CD4-positive, alpha-beta T cell (primary cell): Measurements from ENCODE around the gene EXOSC10. TPM values are rescaled to one million over a fixed set of nuclear protein-coding genes. Genes with fewer than 3 reads are reported as not detected.

Source experiments
- ATAC-seq: fragments of 200-7000 bp; cut with Tn5 transposase; one replicate; pipeline ENCODE4 v1.10.0; 2022; ENCODE audit warnings: mild to moderate bottlenecking; ENCODE audit not compliant: poor library complexity
- CTCF ChIA-PET: fragments of 350-600 bp; sonication (Branson Sonifier 250); formaldehyde crosslinking; loops from one replicate; lab custom pipeline; 2021; ENCODE audit warnings: antibody characterized with exemption, inconsistent platforms; lab: Charles Lee
- POLR2A ChIA-PET: fragments of 350-600 bp; sonication (Branson Sonifier 250); formaldehyde crosslinking; loops from one replicate; lab custom pipeline; 2021; ENCODE audit warnings: antibody characterized with exemption, inconsistent platforms; lab: Charles Lee
- DNase-seq, 14 experiments: peaks; one replicate each; pipeline ENCODE4 v3.0.0-alpha.2; 2013 to 2020; ENCODE audit warnings: mixed read lengths in 2 of 14
- H3K27ac ChIP-seq, 2 donors: one replicate each; pipeline versions ENCODE4 v1.5.1 to v1.7.0; 2013; ENCODE audit warnings: low read length in 2 of 2, low read depth in 1 of 2, mild to moderate bottlenecking in 1 of 2
- H3K27me3 ChIP-seq, 2 experiments: 1 replicate in 1 of 2; 2 replicates in 1 of 2; pipeline versions ENCODE4 v1.6.1 to v1.7.0; 2013; ENCODE audit warnings: low read length in 2 of 2, control low read depth in 1 of 2, mild to moderate bottlenecking in 1 of 2, moderate library complexity in 1 of 2; ENCODE audit not compliant: insufficient read depth in 2 of 2, control insufficient read depth in 1 of 2
- H3K36me3 ChIP-seq: one replicate; pipeline ENCODE4 v1.6.1; 2013; ENCODE audit warnings: low read length, control low read depth; ENCODE audit not compliant: insufficient read depth
- H3K4me1 ChIP-seq: one replicate; pipeline ENCODE4 v1.6.1; 2013; ENCODE audit warnings: low read length, control low read depth; ENCODE audit not compliant: insufficient read depth
- H3K4me3 ChIP-seq: one replicate; pipeline ENCODE4 v1.5.1; 2013; ENCODE audit warnings: mild to moderate bottlenecking, low read length, moderate library complexity
- H3K9me3 ChIP-seq, 2 experiments: 1 replicate in 1 of 2; 2 replicates in 1 of 2; pipeline versions ENCODE4 v1.6.1 to v1.7.0; 2013; ENCODE audit warnings: low read length in 2 of 2, mild to moderate bottlenecking in 2 of 2, control low read depth in 1 of 2, moderate library complexity in 1 of 2; ENCODE audit not compliant: control insufficient read depth in 1 of 2, insufficient read depth in 1 of 2
- H3K27ac Mint-ChIP-seq: one replicate; pipeline ENCODE4 v1.8.0; 2020; ENCODE audit warnings: mixed read lengths
- H3K27me3 Mint-ChIP-seq: one replicate; pipeline ENCODE4 v1.8.0; 2021; ENCODE audit warnings: mixed read lengths
- H3K36me3 Mint-ChIP-seq: one replicate; pipeline ENCODE4 v1.8.0; 2021; ENCODE audit warnings: low read depth, mixed read lengths
- H3K4me1 Mint-ChIP-seq: one replicate; pipeline ENCODE4 v1.8.0; 2021; ENCODE audit warnings: low read depth, mixed read lengths
- H3K4me3 Mint-ChIP-seq: one replicate; pipeline ENCODE4 v1.8.0; 2020; ENCODE audit warnings: mild to moderate bottlenecking, mixed read lengths
- H3K9me3 Mint-ChIP-seq: one replicate; pipeline ENCODE4 v1.8.0; 2020; ENCODE audit warnings: mixed read lengths
- intact Hi-C, 2 experiments: fragments of 100-400 bp; cut with DNase I in 1 of 2; cut with micrococcal nuclease in 1 of 2; formaldehyde crosslinking; loops; one replicate each; pipeline versions ENCODE4 v1.15.1 to v1.9.0; 2023 to 2025; cut with DNase I, micrococcal nuclease
- total RNA-seq, 174 experiments: library from RNA in 2 of 174; stranded (reverse) in 2 of 174; gene quantifications; one replicate each; pipeline ENCODE4 v1.2.3 and lab custom pipeline; 2021 to 2026
- TF ChIP-seq, protein P1 (sequence below): fragments of 200-600 bp; IDR thresholded peaks from one replicate; pipeline ENCODE4 v1.8.0; 2022; ENCODE audit warnings: antibody characterized with exemption, mild to moderate bottlenecking

The EXOSC10 gene
- total RNA-seq, 2 experiments from 2014 or later: 81.6 to 89.0 TPM

DNA sequence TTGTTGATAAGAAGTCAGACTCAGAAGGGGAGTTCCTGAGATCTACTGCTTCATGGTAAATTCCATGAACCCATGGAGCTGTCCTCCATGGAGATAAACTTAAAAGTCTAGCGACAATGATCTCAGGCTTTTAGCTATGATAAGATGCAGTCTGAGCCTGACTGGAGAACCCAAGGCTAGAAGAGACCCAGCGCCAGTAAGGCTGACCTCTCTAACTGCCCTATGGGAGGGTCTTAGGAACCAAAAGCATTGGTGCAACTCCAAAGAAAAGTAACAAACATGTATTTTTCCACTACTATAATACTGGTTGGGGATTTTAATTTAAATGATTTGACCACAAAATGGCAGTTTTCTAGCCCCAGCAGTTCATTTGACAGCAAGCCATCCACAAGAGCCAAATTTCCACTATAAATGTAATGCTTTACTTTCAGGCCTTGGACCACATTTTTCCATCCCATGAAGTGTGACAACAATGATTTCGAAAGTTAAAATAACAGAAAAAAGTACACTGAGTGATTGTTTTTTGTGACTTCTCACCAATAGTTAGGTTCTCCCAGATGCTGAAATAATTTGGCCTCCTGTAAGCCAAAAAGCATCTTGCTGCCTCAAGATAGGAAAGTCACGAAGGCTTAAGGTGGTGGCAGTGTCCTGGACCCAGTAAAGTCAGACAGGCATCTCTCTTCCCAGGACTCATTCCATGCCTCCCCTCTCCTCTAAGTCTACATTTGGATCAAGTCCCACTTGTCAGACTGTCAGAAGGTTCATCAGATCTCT lies 43.1 kb upstream of the EXOSC10 start:
- ChIA-PET POLR2A (no interaction called here), CTCF (no interaction called here)
- Histone ChIP-seq H3K27me3 (no peaks in the 10 kb centered on the region), H3K4me3 (no peak overlapping the region), H3K36me3 (peaks cover 73% of the 10 kb centered on the region), H3K4me1 (no peaks in the 10 kb centered on the region), H3K9me3 (no peaks in the 10 kb centered on the region), H3K27ac (no peak overlapping the region)
- H3K4me3 Mint-ChIP-seq: no peak overlapping the region
- H3K4me1 Mint-ChIP-seq: no peaks in the 10 kb centered on the region
- TF ChIP-seq, protein P1, sequence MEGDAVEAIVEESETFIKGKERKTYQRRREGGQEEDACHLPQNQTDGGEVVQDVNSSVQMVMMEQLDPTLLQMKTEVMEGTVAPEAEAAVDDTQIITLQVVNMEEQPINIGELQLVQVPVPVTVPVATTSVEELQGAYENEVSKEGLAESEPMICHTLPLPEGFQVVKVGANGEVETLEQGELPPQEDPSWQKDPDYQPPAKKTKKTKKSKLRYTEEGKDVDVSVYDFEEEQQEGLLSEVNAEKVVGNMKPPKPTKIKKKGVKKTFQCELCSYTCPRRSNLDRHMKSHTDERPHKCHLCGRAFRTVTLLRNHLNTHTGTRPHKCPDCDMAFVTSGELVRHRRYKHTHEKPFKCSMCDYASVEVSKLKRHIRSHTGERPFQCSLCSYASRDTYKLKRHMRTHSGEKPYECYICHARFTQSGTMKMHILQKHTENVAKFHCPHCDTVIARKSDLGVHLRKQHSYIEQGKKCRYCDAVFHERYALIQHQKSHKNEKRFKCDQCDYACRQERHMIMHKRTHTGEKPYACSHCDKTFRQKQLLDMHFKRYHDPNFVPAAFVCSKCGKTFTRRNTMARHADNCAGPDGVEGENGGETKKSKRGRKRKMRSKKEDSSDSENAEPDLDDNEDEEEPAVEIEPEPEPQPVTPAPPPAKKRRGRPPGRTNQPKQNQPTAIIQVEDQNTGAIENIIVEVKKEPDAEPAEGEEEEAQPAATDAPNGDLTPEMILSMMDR: no peak
- DNase-seq: no peak
- ATAC-seq: no peak
- no peak overlapping the region for H3K27ac Mint-ChIP-seq
- no peaks in the 10 kb centered on the region for H3K9me3 Mint-ChIP-seq
- no peaks in the 10 kb centered on the region for H3K27me3 Mint-ChIP-seq
- intact Hi-C loops: no loop called here
- peaks cover 84% of the 10 kb centered on the region for H3K36me3 Mint-ChIP-seq

- Mint-ChIP-seq H3K36me3 (peaks cover 80% of the 10 kb centered on the region), H3K27ac (no peak overlapping the region), H3K9me3 (no peaks in the 10 kb centered on the region), H3K27me3 (no peaks in the 10 kb centered on the region), H3K4me1 (no peaks in the 10 kb centered on the region), H3K4me3 (no peak overlapping the region)
- Histone ChIP-seq H3K27ac (no peak overlapping the region), H3K4me3 (no peak overlapping the region), H3K27me3 (no peaks in the 10 kb centered on the region), H3K4me1 (no peaks in the 10 kb centered on the region), H3K9me3 (no peaks in the 10 kb centered on the region), H3K36me3 (peaks cover 59% of the 10 kb centered on the region)
- CTCF ChIA-PET: no interaction called here
- DNase-seq (no peak), ATAC-seq (no peak)
- intact Hi-C loops: no loop called here
- POLR2A ChIA-PET: no interaction called here
- TF ChIP-seq, protein P1: no peak
These were observed 39.3 kb upstream of the EXOSC10 start for GRCh38 chr1:11138952-11139351.

- H3K27me3 ChIP-seq: no peaks in the 10 kb centered on the region
- TF ChIP-seq, protein P1: no peak
- H3K9me3 ChIP-seq: no peaks in the 10 kb centered on the region
- H3K4me3 Mint-ChIP-seq: no peak overlapping the region
- no peaks in the 10 kb centered on the region for H3K9me3 Mint-ChIP-seq
- H3K27ac ChIP-seq: no peak overlapping the region
- ChIA-PET CTCF (no interaction called here), POLR2A (no interaction called here)
- ATAC-seq (no peak), DNase-seq (no peak)
- no peak overlapping the region for H3K4me3 ChIP-seq
- peaks cover 58% of the 10 kb centered on the region for H3K36me3 ChIP-seq
- intact Hi-C loops: no loop called here
- no peaks in the 10 kb centered on the region for H3K27me3 Mint-ChIP-seq
- no peaks in the 10 kb centered on the region for H3K4me1 ChIP-seq
- H3K36me3 Mint-ChIP-seq: peaks cover 80% of the 10 kb centered on the region
- H3K4me1 Mint-ChIP-seq: no peaks in the 10 kb centered on the region
- no peak overlapping the region for H3K27ac Mint-ChIP-seq
These were observed 38.4 kb upstream of the EXOSC10 start for GRCh38 chr1:11138029-11138428.
